Effector CD4-positive, alpha-beta T cell (primary cell): Measurements from ENCODE around the gene ARHGAP23.
"Not testable (repeated sequence)": the region's sequence is repeated elsewhere in the genome, so short reads cannot be mapped to it uniquely, and the experiment has no call there.

Experiments
- DNase-seq: peaks from one replicate; pipeline ENCODE4 v3.0.0-alpha.2; 2020

The ARHGAP23 gene

DNA sequence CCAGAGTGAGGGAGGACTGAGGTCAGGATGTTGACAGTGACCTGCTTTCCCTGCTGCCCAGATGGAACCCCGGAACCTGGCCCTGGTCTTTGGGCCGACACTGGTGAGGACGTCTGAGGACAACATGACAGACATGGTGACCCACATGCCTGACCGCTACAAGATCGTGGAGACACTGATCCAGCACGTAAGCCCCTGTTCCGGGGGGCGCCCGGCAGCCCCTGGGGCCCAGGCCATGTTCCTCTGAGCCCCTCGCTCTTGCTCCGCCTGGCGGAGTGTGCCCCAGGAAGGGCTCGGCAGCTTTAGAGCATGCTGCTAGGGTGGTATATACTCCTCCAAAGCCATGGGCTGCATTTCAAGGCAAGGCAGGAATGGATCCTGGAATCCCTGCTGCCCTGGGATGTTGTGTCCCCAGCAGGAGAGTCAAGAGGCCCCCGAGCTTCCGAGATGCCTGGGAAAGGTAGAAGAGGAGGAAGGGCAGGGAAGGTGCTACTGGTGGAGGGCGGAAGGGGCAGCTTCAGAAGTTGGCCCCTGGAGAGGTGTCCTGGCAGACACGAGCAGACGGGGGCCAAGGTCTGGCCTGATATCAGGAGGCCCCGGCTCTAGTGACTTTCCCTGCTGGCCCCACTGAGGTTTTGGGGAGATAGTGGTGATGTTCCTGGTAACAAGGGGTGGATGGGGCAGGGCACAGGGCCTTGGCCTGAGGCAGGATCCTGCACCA, 63.2 kb downstream of the ARHGAP23 start:
- DNase-seq = not testable (repeated sequence)

DNA sequence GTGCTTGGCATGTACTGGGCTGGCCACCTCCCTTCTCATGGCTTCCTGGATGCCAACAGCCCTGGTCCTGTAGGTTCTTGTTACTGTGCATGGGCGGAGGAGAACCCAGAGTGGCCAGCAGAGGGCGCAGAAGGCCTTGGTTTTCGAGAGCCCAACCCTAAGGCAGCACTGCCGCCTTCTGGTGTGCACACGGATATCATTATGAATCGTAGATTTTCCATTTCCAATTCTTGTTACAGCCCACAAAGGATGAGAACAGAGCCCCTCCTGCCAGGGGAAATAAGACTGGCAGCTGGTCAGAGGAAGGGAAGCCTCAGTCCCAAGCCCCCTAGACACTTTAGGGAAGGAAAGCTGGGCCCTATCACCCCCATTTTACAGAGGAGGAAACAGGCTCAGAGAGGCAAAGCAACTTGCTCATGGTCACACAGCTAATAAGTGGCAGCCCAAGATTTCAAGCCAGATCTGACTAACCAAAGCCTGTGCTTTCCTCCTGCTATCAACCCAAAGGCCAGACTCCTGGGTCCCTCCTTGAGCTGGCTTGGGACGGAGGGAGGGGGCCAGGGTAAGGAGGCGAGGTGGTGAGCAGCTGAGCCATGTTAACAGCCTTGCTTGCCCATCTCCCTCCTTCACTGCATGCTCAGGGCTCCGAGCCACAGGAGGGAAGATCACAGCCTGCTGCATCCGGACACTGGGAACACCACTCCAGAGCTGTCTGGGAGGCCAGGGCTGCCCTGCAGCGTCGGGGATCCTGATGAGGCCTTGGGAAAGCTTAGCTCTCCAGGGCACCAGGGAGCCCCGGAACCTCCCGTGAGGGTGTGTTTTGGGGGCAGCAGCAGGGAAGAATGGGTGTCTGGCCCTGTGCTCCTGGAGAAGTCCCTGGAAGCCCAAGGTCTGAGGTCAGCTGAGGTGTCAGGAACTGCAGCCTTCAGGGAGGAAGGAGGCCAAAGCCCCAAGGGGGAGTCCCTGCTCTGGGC, 64.1 kb downstream of the ARHGAP23 start:
- DNase-seq = peak; percentile 82

DNA sequence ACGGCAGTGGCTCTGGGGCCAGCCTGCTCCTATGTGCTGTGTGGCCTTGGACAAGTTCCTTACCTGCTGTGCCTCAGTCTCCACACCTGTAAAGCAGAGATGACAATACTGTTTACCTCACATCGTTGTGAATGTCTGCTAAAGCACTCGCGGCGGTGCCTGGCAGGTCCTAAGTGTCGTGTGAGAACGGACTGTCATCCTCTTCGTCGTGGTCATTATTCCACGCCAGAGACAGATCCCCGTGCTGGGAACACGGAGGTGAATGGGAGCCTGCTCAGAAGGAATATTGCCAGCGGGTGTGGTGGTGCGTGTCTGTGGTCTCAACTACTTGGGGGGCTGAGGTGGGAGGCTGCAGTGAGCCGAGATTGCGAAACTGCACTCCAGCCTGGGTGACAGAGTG, 65.9 kb downstream of the ARHGAP23 start:
- DNase-seq = not testable (repeated sequence)

DNA sequence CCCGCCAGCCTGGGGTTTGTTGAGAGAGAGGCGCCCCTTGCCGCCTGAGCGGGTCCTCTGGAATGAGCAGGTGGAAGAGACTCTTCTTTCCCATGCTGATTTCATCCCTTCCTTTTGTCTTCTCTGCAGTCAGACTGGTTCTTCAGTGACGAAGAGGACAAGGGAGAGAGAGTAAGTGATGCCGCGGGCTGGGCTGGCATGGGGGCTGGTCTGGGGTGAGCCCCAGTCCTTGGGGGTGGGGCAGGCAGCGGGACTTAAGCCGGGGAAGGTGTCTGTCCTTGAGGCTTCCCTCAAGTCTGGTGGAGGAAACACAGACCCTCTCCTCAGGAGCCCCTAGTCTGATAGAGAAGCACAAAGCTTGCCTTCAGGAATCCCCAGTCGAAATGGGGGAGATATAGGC, 69.4 kb downstream of the ARHGAP23 start:
- not testable (repeated sequence) for DNase-seq

DNA sequence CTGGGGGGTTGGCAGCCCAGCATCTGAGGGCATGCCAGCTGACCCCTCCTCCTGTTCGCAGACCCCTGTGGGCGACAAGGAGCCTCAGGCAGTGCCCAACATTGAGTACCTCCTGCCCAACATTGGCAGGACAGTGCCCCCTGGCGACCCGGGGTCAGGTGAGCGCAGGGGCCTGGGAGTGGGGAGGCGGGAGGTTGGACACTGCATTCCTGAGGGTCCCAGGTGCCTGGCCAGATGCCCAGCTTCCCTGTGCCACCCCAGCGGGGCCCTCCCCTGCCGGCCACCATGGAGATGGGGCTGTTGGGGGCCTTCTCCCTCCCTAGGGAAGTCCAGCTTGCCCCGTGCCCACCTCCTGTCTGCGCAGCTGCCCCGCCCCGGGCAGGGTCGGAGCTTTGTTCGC, 70.1 kb downstream of the ARHGAP23 start:
- no peak for DNase-seq

DNA sequence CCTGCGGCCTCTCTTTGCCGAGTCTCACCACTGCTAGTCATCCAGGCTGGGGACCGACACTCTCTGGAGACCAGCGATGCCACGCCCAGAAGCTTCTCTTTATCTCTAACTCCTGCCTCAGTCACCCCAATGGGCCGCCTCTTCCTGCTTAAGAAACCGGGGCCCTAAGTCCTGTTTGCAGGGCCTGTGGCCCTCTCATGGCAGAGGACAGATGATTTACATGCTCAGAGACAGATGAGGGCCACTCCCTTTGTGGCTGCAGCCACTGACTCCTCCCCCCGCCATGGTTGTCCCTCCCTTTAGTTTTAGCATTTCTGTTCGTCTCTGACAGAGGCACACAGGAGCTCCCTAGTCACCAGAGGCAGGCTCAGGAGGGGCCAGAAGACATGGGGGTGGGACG, 71.0 kb downstream of the ARHGAP23 start:
- not testable (repeated sequence) for DNase-seq

DNA sequence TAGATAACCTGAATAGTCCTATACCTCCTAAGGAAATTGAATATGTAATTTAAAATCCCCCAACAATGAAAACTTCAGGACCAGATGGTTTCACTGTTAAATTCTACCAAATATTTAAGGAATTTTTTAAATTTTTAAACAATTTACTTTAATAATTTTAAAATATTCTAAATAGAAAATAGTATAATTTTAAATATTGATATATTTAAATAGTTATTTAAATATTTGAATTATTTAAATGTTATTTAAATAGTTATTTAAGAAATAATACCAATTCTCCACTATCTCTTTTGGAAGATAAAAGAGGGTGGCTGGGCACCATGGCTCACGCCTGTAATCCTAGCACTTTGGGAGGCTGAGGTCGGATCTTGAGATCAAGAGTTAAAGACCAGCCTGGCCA, 73.5 kb downstream of the ARHGAP23 start:
- DNase-seq = not testable (repeated sequence)

DNA sequence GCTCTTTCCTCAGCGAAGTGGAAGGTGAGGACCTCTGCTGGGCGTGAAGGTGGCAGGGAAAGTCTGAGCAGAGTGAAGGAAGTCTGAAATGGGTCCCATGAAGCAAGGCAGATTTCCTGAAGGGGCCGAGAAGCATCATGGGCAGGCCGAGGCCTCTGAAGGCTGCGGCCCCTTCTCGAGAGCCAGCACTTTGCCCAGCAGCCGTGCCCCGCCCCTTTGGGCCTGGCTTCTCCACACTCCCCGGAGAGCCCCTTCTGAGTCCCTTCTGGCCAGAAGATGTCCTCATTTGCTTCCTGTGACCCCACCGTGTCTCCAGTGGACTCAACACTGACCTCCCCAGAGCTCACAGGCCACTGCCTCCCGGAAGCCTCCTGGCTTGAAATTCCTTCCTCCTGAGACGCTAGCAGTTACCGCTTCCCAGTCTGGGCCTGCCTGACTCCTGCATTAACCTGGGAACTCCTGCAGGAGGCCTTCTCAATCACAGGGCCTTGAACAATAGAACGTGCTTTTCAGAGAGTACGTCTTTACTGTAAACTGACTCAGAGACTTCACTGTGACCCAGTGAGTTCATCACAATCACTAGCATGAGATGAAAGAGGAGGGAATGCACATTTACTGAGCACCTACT, 75.1 kb downstream of the ARHGAP23 start:
- DNase-seq = not testable (repeated sequence)

DNA sequence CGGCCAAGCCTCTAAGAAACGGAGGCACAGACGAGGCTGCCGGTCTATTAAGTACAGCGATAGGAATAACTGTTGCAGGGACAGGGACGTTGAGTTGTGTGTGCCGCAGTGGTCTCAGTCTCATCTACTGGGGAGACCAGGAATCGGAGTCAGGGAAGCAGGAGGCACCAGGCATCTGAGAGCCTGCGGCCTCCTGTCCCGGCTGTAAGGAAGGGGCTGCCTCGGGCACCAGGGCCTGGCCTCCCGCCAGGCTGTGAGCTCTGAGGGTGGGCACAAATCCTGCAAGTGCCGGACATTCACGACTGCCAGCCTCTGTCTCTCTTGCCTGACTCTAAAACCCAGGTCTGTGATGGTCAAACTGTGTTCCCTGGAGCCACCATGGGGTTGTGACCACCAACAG, 76.0 kb downstream of the ARHGAP23 start:
- DNase-seq = no peak

DNA sequence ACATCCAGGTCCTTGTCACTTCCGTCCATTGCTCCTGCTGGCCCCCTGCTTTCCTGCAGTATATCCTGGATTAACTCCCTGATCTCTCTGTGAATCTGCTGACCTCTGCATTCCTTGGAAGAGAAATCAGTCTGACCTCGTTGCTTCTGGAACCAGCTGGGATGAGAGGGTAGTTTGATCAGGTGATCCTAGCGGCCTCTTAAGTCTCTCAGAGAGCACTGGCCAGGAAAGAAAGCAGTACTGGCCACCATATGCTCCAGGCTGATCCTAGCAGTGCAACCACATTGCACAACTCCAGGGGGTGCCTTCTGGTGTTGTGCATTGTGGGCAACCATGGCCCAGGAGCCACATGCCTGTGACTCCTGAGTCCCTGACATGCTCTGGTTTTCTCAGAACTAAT, 79.2 kb downstream of the ARHGAP23 start:
- no peak for DNase-seq

DNA sequence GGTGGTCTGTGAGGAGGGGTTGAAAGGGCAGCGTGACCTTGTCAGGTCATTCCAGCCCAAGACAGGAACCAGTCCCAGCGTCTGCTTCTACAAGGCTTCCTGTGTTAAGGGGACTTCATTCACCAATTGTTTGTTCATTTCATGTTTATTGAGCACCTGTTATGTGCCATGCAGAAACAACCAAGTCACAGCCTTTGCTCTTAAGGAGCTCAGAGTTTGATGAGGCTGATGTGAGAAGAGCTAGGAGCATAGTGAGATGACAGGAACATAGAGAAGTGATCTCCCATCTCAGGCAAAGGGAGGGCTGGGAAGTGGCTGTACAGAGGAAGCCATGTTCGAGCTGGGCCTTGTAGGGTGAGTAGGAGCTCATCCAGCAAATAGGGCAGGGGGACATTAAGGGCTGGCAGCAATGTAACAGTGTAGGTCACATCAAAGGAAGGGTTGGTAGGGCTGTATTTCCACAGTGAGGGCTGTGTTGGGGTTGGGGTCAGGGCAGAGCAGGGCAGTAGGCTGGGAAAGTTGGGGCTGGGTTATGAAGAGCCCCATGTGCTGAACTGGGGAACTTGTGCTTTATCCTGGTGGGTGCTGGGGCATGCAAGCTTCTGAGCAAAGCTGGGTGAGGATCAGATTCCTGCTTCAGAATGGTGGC, 79.8 kb downstream of the ARHGAP23 start:
- no peak for DNase-seq

DNA sequence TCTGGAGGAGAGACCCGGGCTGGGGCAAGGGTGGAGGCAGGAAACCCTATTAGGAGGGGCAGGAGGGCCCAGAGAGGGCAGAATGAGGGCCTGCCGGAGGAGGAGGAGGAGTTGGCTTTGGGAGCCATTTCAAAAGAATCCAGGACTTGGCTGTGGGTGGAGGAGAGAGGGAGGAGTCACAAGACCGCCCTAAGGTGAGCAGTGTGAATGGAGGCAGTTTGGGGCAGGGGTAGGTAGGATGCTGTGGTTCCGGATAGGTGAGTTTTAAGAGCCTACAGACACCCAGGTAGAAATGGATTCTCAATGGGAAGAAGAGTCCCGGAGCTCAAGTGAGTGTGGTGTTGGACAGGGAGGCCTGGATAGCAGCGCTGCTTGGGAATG, 80.3 kb downstream of the ARHGAP23 start:
- no peak for DNase-seq

DNA sequence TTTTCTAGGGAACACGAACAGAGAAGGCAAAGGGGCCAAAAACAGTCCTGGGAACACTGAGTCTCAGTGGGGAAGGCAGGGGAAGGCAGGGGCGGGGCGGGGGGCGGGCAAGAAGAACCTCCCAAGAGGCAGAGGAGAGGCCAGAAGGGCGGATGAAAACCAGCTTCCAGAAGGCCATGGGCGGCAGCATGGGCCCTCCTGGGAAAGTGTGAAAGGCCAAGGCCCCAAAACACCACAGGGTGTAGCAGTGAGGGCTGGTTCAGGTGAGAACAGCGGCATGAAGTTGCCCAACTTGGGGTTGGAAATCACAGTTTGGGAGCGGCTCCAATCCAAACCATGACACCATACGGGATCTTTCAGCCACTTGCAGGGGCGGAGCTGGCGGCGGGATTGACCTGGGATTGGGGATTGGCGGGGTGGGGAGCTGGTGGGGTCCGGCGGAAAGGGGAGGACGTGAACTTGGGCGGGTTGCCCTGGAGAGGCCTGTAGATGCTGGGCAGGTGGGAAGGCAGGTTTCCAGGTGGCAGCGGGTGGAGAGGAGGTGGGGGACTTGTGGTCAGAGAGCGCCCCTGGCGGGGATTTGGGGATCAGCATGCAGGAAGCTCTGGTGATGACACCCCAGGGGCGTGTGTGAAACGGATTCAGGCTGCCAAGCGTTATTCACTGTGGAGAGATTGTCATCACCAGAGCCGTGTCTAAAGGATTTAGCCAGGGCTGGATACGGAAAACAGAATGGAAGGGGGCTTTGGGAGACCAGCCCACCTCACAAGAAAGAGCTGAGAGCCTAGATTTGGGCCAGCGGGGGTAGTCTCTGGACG, 80.9 kb downstream of the ARHGAP23 start:
- DNase-seq = peak; percentile 53

DNA sequence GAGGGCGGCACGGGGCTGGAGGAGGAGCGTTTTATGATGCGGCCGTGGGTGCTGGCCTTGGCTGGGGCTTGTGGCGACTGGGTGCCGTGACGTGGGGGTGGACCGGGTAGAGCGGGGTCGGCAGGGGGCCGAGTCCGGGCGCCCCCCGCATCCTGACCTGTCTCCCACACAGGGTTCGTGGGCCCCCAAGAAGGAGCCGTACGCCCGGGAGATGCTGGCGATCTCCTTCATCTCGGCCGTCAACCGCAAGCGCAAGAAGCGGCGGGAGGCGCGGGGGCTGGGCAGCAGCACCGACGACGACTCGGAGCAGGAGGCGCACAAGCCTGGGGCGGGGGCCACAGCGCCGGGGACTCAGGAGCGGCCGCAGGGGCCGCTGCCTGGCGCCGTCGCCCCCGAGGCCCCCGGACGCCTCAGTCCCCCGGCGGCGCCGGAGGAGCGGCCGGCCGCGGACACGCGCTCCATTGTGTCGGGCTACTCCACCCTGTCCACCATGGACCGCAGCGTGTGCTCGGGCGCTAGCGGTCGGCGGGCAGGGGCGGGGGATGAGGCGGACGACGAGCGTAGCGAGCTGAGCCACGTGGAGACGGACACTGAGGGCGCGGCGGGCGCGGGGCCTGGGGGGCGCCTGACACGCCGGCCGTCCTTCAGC, 81.6 kb downstream of the ARHGAP23 start:
- no peak for DNase-seq

DNA sequence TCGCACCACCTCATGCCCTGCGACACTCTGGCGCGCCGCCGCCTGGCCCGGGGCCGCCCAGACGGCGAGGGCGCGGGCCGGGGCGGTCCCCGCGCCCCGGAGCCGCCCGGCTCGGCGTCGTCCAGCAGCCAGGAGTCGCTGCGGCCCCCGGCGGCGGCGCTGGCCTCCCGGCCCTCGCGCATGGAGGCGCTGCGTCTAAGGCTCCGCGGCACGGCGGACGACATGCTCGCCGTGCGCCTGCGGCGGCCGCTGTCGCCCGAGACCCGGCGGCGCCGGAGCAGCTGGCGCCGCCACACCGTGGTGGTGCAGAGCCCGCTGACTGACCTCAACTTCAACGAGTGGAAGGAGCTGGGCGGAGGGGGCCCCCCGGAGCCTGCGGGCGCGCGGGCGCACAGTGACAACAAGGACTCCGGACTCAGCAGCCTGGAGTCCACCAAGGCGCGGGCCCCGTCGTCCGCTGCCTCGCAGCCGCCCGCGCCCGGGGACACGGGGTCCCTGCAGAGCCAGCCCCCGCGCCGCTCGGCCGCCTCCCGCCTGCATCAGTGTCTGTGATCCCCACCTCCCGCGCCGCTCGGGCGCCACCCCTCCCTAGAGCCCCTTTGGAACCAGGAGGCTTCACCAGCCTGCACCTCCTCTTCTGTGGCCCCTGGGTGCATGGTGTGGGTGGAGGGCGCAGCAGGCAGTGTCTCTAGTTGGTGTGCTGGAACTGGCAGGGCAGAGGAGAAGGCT, 82.3 kb downstream of the ARHGAP23 start:
- DNase-seq = no peak

DNA sequence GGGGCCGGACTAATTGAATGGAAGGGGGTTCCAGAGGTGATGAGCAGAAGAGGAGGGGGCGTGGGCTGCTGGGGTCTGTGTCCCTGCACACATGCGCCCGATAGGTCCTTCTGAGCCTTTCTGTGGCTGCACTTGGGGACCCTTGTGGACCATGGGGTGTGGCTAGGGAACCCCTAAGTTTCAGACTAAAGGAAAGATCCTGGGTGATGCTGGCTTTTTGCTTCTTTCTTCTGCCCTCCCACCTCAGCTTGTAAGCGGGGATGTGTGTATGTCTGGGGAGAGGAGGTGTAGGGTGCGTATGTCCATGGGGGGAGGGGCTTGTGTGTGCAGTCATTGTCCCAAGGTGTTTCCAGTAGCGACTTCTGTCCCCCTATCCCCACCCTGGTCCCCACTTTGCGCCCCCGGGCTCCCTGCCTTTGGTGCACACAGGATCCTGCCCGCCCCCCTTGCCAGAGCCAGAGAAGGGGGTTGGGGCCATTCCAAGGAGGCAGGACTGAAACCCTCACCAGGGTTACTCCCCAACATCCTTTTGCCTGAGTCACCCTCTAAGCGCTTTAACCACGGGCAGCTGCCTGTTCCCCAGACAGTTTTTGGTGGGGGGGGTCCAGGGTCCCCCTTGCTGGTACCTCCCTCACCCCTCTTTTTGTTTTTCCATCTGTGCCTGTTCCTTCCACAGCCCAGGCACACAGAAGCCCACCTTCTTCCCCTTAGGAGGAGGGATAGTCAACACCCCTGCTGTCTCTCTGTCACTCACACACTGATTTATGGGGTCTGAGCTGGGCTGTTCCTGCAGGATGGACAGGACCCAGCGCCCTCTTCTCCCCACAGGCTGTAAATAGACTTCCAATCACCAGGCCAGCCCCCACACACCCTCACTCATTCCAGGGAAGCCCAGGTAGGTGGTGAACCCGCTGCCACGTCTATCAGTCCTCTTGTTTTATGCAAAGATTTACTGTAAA, 83.2 kb downstream of the ARHGAP23 start:
- DNase-seq = no peak

DNA sequence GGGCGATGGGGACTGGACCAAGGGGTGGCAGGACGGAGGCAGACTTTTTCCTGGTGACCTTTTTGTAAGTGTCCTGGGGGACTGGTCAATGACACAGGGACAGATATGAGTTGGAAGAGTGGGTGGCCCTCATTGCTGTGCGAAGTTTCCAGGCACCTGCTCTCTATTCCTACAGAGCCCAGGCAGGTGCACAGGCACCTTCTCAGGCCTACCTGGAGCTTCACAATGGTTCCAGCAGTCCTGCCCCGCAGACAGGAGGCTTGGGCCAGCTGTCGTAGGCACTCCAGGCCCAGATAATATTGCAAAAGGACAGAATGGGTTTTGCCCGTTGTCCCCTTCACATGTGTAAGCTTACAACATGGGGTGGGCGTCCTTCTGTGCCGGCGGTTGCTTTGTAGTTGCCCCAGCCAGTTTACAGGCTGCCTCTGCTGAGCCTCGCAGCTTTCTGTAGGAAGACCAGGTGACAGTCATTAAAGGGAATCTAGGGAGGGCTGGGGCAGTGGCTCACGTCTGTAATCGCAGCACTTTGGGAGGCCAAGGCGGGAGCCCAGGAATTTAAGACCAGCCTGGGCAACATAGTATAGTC, 84.3 kb downstream of the ARHGAP23 start:
- no peak for DNase-seq

DNA sequence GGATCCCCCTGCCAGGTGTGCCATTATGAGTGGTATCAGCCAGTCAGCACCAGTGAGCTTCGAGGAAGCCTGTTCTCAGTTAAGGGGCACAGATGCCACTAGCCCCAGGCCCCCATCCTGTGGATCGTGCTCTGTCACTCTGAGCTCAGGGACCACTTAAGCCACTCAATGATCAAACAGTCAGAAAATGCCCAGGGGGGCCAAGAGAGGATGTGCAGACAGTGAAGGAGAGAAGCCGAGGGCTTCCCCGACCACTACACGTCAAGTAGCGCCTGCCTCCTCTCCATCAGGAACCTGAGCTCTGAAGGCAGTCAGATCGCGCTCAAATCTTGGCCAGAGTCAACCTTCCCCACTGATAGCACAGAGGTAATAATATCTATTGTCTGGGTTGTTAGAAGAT, 98.3 kb downstream of the ARHGAP23 start:
- DNase-seq = not testable (repeated sequence)

DNA sequence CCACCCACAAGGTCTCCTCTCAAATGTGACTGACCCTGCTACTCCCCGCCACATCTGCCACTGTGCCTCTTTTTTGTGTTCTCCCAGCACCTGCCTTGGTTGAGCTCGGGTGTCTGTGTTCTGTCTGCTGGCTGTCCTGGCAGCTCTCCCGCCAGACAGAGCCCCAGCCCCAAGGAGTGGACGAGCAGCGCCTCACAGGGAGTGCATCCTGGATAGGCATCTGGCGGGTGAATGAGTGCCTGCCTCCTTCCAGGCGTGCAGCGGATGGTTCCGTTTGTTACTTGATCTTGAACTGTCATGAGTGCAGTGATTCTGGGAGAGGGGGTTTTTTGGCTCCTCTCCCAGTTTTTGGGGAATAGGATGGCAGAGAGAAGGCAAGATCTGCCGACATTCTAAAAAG, 99.9 kb downstream of the ARHGAP23 start:
- not testable (repeated sequence) for DNase-seq
